ENCODE results near the gene LRRC45. TPM values are rescaled to one million over a fixed set of nuclear protein-coding genes. Genes with fewer than 3 reads are reported as not detected.

The LRRC45 gene
- total and polyA plus RNA-seq, 12 donors = 1.2 to 24.5 (median 12.6) TPM

GRCh38 chr17:81987161-81987770, 35.8 kb upstream of the LRRC45 start:
- no peak overlapping the region for H3K27ac ChIP-seq
- intact Hi-C loops (cut with DNase I) = no loop called here
- peaks cover 8 to 14% of the 10 kb centered on the region in 2 donors for H3K4me1 ChIP-seq (replicated peaks in 1 of 2)
- H3K4me3 ChIP-seq = no peak overlapping the region
- H3K27me3 ChIP-seq = no peaks in the 10 kb centered on the region
- no peak for TF ChIP-seq CTCF (IDR thresholded peaks at IDR 0.05)
- no peak for TF ChIP-seq POLR2A (IDR thresholded peaks at IDR 0.05)
- H3K9me3 ChIP-seq (replicated peaks in 1 of 3) = no peaks in the 10 kb centered on the region
- peaks cover 0 to 25% of the 10 kb centered on the region in 2 donors for H3K36me3 ChIP-seq (replicated peaks in 1 of 2)
- WGBS, 4 donors = 92 to 94% (median 93%) methylated on average over 26 of the region's 26 CpGs
- no peak for DNase-seq

GRCh38 chr17:81990836-81991683, 32.0 kb upstream of the LRRC45 start:
- intact Hi-C loops (cut with DNase I) = no loop called here
- peaks cover 8 to 19% of the 10 kb centered on the region in 2 donors for H3K4me1 ChIP-seq (replicated peaks in 1 of 2)
- no peaks in the 10 kb centered on the region for H3K9me3 ChIP-seq (replicated peaks in 1 of 3)
- 85 to 89% (median 87%) methylated on average over 20 to 25 of the region's 25 CpGs for WGBS, 4 donors
- peak in 1 of 7 donors; percentile 18 for DNase-seq
- peak overlapping the region in 4 of 5 donors; percentile 5 to 83 (median 61) for H3K27ac ChIP-seq
- H3K36me3 ChIP-seq (replicated peaks in 1 of 2) = peaks cover 0 to 6% of the 10 kb centered on the region in 2 donors
- TF ChIP-seq POLR2A (IDR thresholded peaks at IDR 0.05) = no peak
- no peak for TF ChIP-seq CTCF (IDR thresholded peaks at IDR 0.05)
- H3K27me3 ChIP-seq = no peaks in the 10 kb centered on the region
- H3K4me3 ChIP-seq = no peak overlapping the region

- intact Hi-C loops (cut with DNase I) = no loop called here
- Histone ChIP-seq H3K4me3 (no peak overlapping the region), H3K27ac (peak overlapping the region in 4 of 5 donors; percentile 5 to 83 (median 61)), H3K4me1 (replicated peaks in 1 of 2) (peaks cover 8 to 19% of the 10 kb centered on the region in 2 donors), H3K9me3 (replicated peaks in 1 of 3) (no peaks in the 10 kb centered on the region), H3K36me3 (replicated peaks in 1 of 2) (no peaks in the 10 kb centered on the region), H3K27me3 (no peaks in the 10 kb centered on the region)
- TF ChIP-seq POLR2A (IDR thresholded peaks at IDR 0.05) (peak in 1 of 2 donors; percentile 52), CTCF (IDR thresholded peaks at IDR 0.05) (no peak)
- DNase-seq = peak; percentile 67 to 93 (median 91)
- WGBS, 4 donors = 33 to 43% (median 34%) methylated on average over 21 to 31 of the region's 31 CpGs
Observed at GRCh38 chr17:81991684-81992305, 31.3 kb upstream of the LRRC45 start.

Measured in adrenal gland (tissue), 12 donors.